Smooth muscle cell of the umbilical artery (primary cell): ENCODE data around the gene UBE3C. TPM values are rescaled to one million over a fixed set of nuclear protein-coding genes. Genes with fewer than 3 reads are reported as not detected.

Experiments
- total RNA-seq: library from RNA; depleted of rRNA; stranded (reverse); fragments of >200 nt; gene quantifications from 2 replicates; pipeline ENCODE4 v1.2.3, GENCODE V29; 2014

The UBE3C gene
- total RNA-seq = 86.1 and 125 TPM in 2 replicates

DNA sequence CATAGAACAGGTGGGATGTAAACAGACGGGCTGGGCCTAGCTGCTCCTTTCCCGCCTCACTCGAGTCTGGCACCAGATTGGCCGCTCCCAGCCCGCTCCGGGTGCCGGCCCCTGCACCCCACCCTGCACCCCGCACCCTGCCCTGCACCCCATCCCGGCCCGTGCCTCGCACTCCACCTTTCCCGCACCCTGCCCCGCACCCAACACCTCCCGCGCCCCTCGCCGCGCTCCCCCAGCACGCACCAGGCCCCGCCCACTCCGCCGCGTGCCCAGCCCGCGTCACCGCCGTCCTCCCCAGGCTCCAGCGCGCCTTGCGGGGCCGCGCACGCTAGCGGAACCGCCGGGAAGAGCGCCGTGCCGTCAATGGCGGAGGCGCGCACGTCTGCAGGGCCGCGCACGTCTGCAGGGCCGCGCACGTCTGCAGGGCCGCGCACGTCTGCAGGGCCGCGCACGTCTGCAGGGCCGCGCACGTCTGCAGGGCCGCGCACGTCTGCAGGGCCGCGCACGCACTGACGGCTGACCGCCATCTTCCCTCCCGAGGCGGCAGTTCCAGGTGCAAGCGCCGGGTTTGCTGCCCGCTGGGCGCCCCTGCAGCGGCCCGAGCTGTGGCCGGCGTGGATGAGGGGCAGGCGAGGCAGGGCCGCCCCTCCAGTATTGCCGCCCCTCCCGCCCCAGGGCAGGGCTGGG lies at the start of gene UBE3C:
TSS of gene UBE3C (plus strand) at position 503 of the 687 bp plus-strand sequence. CDS start 347 bp downstream, outside the sequence.

Other genes starting within 250 kb of the UBE3C start
- 51.7 and 53.6 TPM in 2 replicates for gene LMBR1, start 245.7 kb upstream of the UBE3C start, total RNA-seq
- 17.5 and 30.0 TPM in 2 replicates for gene NOM1, start 189.2 kb upstream of the UBE3C start, total RNA-seq
- not detected in 2 replicates for gene MNX1, start 128.3 kb upstream of the UBE3C start, total RNA-seq
- gene DNAJB6, start 198.1 kb downstream of the UBE3C start, total RNA-seq = 95.3 and 135 TPM in 2 replicates